Measurements from ENCODE around the gene TGFB1I1. TPM values are rescaled to one million over a fixed set of nuclear protein-coding genes. Genes with fewer than 3 reads are reported as not detected.

Gene TGFB1I1
- 0.52 and 0.80 TPM in 2 replicates for total RNA-seq (2016; rRNA removed; fragmentation: Illumina TruSeq; extraction: Trizol)
- total RNA-seq (2016; cell fraction: cytosol; rRNA removed; fragmentation: Illumina TruSeq; extraction: Trizol; ENCODE audit: low read depth), result 0.53 and 0.61 TPM in 2 replicates
- 0.31 and 0.87 TPM in 2 replicates for total RNA-seq (2016; cell fraction: insoluble cytoplasmic fraction; rRNA removed; fragmentation: Illumina TruSeq; extraction: Trizol)
- total RNA-seq (2016; cell fraction: membrane; rRNA removed; fragmentation: Illumina TruSeq; extraction: Trizol), result 0.72 and 0.80 TPM in 2 replicates
- total RNA-seq (2016; cell fraction: nucleus; rRNA removed; fragmentation: Illumina TruSeq; extraction: Trizol), result 0.84 and 0.97 TPM in 2 replicates
- polyA plus RNA-seq (2011; rRNA removed), result 2.9 TPM in 2 replicates
- 2.2 and 2.6 TPM in 2 replicates for polyA plus RNA-seq (2011; cell fraction: cytosol; rRNA removed)
- polyA plus RNA-seq (2011; cell fraction: nucleus; rRNA removed), result 6.8 and 7.8 TPM in 2 replicates
- polyA plus RNA-seq (2012), result 0.55 and 1.2 TPM in 2 replicates
- 1.5 and 2.0 TPM in 2 replicates for polyA plus RNA-seq (2016; cell fraction: cytosol; fragmentation: Illumina TruSeq; extraction: Trizol; ENCODE audit: low read depth)
- 1.0 and 1.6 TPM in 2 replicates for polyA plus RNA-seq (2016; cell fraction: insoluble cytoplasmic fraction; fragmentation: Illumina TruSeq; extraction: Trizol; ENCODE audit: low read depth)
- polyA plus RNA-seq (2016; cell fraction: membrane; fragmentation: Illumina TruSeq; extraction: Trizol; ENCODE audit: low read depth), result 1.6 and 2.4 TPM in 2 replicates
- 1.2 and 2.2 TPM in 2 replicates for polyA plus RNA-seq (2016; cell fraction: nucleus; fragmentation: Illumina TruSeq; extraction: Trizol; ENCODE audit: insufficient read depth, low read depth)
- 1.8 and 12.1 TPM in 2 replicates for polyA minus RNA-seq (2011; rRNA and poly(A)+ RNA removed; ENCODE audit: low replicate concordance)
- polyA minus RNA-seq (2011; cell fraction: cytosol; rRNA and poly(A)+ RNA removed), result 1.4 and 3.0 TPM in 2 replicates
- 1.2 and 3.4 TPM in 2 replicates for polyA minus RNA-seq (2011; cell fraction: nucleus; rRNA and poly(A)+ RNA removed)
- Bru-seq, nascent RNA, result percentile 33 among the genes with signal in this experiment
- percentile 41 among the genes with signal in this experiment for BruChase-seq, experiment 1, labeled RNA remaining after a 6-hour chase
- percentile 33 among the genes with signal in this experiment for BruChase-seq, experiment 2, labeled RNA remaining after a 2-hour chase
- long read RNA-seq, experiment 1, partial matches to known transcripts, result 0 of 2 reads
- long read RNA-seq, experiment 1, other reads (novel, unspliced or antisense), result 0 of 2 reads
- long read RNA-seq, experiment 2, transcript TGFB1I1-203 (11 exons, 1,898 nt), result major isoform, 10 of 20 reads
- long read RNA-seq, experiment 2, partial matches to known transcripts, result 5 of 20 reads
- long read RNA-seq, experiment 2, other reads (novel, unspliced or antisense), result 2 of 20 reads

GRCh38 chr16:31471875-31472708 lies at the start of gene TGFB1I1:
TSS of gene TGFB1I1 (plus strand) at chr16:31472152. CDS start at chr16:31472189, 37 bp downstream.
- no peak within 1 kb of the TSS for H3K27ac ChIP-seq (ENCODE audit: extremely low read length, insufficient read depth, low read length)
- TF ChIP-seq GPN1 (CRISPR knock-in tag; IDR thresholded peaks at IDR 0.05; ENCODE audit: borderline replicate concordance) (no peak), ZNF468 (CRISPR knock-in tag; IDR thresholded peaks at IDR 0.05) (no peak), ARID5B (CRISPR knock-in tag; IDR thresholded peaks at IDR 0.05) (no peak), PHB2 (IDR thresholded peaks at IDR 0.05; ENCODE audit: partially characterized antibody) (no peak), HBP1 (CRISPR knock-in tag; IDR thresholded peaks at IDR 0.05; ENCODE audit: low read depth) (no peak), ZNF589 (CRISPR knock-in tag; conservative IDR thresholded peaks at IDR 0.05) (no peak), CC2D1A (CRISPR knock-in tag; IDR thresholded peaks at IDR 0.05) (no peak), ZNF207 (IDR thresholded peaks at IDR 0.05; ENCODE audit: borderline replicate concordance) (no peak), IRF1 (CRISPR knock-in tag; IDR thresholded peaks at IDR 0.05; ENCODE audit: low read depth) (no peak)

More at GRCh38 chr16:31471875-31472708, at the start of gene TGFB1I1:
- BruUV-seq (replicated peaks), result no TSS peak
- intact Hi-C loops (cut with micrococcal nuclease; ENCODE audit: unreplicated experiment) (no loop called here), in situ Hi-C loops (cut with HindIII; ENCODE audit: extremely low pct_ligation_motif_present, low pct_unique_long_range_greater_than_20kb) (no loop called here)
- Histone ChIP-seq H3K4me3 (replicated peaks in 1 of 3; ENCODE audit: insufficient read depth in 1 of 3, low read depth in 2 of 3, low read length in 3 of 3) (peak within 1 kb of the TSS; percentile 61 to 74 (median 63)), H3K79me2 (ENCODE audit: insufficient read depth, low read length) (no peaks in the 10 kb centered on the region), H3K9me3 (ENCODE audit: low read length) (no peaks in the 10 kb centered on the region), H3K27me3 (ENCODE audit: control insufficient read depth in 1 of 2, insufficient read depth in 2 of 2, low read length in 2 of 2) (peaks cover 0 to 7% of the 10 kb centered on the region in 2 experiments; a peak in 1 of 5 replicates), H3K36me3 (replicated peaks in 1 of 2; ENCODE audit: control insufficient read depth in 1 of 2, insufficient read depth in 2 of 2, low read length in 2 of 2) (peaks cover 0 to 4% of the 10 kb centered on the region in 2 experiments; a peak in 2 of 5 replicates), H2AFZ (ENCODE audit: low read length) (peak within 1 kb of the TSS; percentile 30), H3K4me2 (ENCODE audit: low read depth, low read length) (peak within 1 kb of the TSS; percentile 82), H4K20me1 (ENCODE audit: insufficient read depth, low read length) (no peaks in the 10 kb centered on the region), H3K9ac (ENCODE audit: insufficient read depth, low read depth, low read length) (peak within 1 kb of the TSS; percentile 50; the same call in 1 of the 2 replicates), H3K4me1 (ENCODE audit: insufficient read depth, low read length) (peaks cover 46% of the 10 kb centered on the region)
- CTCF ChIA-PET (ENCODE audit: low intra/inter-chr PET ratio, low total read pairs), result no interaction called here
- 7% methylated on average over 40 of the region's 63 CpGs for WGBS (ENCODE audit: low lambda C conversion rate)
- POLR2A ChIA-PET, result interaction anchor here (0.6 to 1.3 kb wide), 5 partner anchors 12 to 36 kb away, joined by 3 to 13 read pairs (median 3); partner anchors contain the start of genes ARMC5 and RUSF1
- ATAC-seq (peak; percentile 38; the same call in 2 of the 3 replicates), FAIRE-seq (no peak), DNase-seq (ENCODE audit: low spot score) (no peak)
